Stimulated activated CD4-positive, alpha-beta T cell treated with anti-CD3 and anti-CD28 coated beads, Interleukin-15, amount 100 ng/mL, for 48 hours (primary cell): ENCODE results near the gene RUNDC3A.

Experiments
- DNase-seq, 2 donors: peaks; one replicate each; pipeline ENCODE4 v3.0.0-alpha.2; 2020; ENCODE audit warnings: low read depth in 2 of 2

RUNDC3A gene

DNA sequence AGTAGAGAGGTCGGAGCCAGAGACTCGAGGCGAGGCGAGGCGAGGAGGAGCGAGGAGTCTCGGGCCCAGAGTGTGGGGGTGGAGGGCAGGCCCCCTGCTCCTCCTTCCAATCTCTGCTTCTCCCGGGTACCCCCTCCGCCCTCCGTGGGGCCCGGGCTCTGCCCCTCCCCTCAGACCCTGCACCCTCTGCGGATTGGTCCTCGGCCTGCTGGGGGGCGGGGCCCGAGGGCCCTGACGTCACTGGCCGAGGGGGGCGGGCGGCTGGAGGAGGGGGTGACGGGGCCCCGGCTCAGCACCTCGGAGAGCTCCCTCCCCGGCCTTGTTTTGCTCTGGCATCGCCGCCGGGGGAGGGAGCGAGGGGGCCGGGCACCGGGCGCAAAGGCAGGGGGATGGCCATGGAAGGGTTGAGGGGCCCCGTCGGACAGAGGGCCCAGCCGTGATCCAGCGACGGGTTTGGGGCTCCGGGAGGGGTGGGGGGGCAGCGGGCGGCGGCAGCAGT, at the start of gene RUNDC3A:
TSS of gene RUNDC3A (plus strand) at position 282 of the 499 bp plus-strand sequence. CDS start 232 bp downstream, outside the sequence.
- DNase-seq = peak; percentile 63 to 81

DNA sequence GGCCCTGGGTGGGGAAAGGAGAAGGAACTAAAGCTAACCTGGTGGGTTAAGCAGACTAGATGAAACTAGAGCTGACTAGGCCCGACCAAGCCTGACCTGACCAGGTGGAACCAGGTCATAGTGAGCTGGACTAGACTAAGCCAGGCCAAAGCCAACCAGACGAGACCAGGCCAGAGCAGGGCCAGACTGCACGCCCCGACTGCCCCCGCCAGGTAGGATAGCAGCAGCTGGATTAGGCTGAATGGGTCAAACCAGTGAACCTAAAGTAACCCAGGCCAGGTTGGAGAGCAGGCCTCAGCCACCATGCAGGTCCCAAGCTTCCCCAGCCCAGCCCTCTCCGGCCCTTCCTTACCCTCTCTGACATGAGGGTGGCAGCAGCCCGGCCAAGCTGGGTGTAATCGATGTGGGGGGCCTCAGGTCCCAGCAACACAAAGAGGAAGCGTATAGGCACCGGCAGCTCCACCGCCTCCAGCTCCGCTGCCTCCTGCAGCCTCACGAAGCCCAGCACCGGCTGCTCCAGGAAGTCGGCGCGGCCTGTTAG, 49.5 kb upstream of the RUNDC3A start:
- DNase-seq = no peak

DNA sequence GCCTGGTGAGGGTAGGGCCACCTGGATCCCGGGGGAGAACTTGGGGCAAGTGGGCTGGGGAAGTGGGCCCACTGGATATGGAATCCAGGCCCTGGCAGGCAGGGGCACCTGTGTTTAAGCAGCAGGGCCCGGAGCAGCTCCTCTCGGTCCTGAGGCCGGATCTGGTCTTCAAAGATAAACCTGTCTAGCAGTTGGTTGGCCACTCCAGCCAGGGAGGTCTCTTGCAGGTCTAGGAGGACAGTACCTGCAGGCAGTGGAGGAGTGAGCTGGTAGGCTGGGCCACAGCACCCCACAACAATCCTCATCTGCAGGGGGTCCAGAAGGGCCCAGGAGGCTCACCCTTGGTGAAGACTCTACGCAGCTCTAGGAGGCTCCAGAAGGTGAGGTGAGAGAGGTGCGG, 48.1 kb upstream of the RUNDC3A start:
- no peak for DNase-seq

DNA sequence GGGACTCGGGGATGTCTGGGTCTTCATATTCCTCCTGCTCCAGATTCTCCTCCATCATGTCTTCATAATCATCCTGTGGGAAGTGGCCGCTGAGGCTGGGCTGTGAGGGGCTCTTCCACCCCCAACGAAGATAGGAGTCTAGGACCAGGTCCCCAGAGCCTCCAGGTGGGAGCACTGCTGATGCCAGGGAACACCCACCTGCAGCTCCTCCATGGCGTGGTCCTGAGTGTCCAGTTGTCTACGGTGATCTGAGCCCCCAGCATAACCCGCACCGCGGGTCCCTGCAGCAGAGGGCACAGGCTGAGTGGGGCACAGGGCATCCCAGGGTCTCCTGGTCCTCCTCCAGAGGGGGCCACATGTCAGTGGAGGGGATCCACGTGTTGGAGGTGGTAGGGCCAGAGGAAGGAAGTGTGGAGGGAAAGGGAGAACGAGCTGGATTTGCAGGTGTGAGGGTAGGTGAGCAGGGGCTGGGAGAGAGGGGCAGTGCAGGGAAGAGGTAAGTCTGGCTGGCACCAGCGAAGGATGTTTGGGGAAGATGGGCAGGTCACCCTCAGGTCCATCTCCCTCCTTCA, 45.7 kb upstream of the RUNDC3A start:
- no peak for DNase-seq

DNA sequence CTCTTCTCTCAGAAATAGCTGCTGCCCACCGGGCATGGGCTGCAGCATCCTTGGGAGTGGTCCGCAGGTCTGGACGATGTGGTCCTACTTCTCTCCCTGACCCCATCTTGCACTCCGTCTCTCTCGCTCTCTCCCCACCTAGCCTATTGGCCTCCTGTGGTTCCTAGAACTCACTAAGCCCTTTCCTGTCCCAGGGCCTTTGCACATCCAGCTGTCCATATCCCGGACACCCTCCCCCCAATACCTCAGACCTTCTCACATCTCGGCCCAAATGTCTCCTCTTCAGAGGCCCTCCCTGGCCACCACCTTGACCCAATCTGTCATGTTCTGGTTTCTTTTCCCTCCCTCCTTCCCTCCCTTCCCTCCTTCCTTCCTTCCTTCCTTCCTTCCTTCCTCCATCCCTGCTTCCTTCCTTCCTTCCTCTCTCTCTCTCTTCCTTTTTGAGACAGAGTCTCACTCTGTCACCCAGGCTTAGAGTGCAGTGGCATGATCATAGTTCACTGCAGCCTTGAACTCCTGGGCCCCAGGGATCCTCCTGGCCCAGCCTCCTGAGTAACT, 45.0 kb upstream of the RUNDC3A start:
- DNase-seq = no peak

DNA sequence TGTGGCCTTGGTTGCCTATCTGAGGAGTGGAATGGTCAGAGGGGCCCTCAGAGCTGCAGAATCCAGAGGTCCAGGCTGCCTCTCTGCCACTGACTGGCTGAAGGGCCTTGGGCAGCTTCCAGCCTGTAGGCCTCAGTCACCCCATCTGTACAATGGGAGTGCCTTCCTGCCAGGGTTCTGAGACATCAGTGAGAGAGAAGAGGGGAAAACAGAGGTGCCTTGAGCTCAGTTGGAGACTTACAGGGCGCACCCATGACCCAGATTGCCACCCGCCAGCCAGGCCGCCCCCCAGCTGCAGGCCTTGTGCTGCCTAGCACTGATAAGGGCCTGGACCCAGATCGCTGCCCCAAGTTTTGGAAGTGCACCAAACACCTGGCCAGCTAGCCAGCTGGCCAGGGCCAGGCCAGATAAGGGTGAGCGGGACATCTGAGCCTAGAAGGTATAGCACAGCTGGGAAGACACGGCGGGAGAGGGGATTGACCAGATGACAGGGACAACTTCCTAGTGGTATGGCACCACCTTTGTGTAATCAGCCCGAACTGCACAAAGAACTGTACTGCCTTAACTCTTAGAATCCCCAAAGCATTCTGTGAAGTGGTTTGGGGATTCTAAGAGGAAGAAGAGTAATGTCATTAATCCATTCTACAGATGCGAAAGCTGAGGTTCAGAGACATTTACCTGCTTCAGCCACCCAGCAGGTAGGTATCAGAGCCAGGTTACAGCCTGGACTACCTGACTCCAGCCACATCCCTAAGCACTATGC, 41.8 kb upstream of the RUNDC3A start:
- DNase-seq = no peak

DNA sequence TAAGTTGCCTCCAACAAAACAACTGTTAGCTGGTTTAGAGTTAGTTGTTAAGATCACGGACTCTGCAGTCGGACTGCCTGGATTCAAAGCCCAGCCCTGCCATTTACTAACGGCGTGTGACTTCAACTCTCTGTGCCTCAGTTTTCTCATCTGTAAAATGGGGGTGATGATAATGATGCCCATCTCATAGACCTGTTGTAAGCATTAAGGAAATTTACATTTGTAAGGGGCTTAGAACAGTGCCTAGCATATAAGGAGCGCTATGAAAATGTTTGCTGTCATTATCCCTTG, 41.3 kb upstream of the RUNDC3A start:
- DNase-seq = no peak

DNA sequence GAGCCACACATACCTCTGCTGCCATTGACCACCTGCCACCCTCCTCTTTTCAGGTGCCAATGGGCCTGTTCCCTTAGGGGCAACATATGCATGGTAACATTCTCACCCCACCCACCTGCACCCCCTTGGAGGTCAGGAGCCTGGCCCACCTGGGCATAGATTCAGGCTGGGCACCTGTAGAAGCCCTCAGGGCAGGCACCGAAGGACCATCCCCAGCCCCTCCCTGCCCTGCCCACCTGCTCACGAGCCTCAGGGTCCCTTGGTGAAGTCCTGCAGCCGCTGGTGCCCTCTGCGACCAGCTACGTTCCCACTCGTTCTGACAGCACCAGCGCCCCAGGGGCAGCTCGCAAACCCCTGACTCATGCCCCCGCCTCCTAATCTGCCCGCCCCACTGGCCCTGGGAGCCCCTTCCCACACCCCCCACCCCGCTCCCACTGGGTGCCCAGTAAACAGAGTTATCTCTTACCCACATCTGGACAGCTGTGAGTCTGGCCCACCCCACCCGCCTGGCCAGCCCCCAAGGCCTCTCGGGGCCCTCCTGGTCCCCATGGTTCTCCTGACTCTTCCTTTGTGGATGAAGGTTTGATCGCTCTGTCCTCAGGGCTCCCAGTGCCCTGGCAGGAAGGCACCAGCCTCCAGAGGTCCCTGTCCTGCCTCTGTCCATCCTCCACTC, 40.4 kb upstream of the RUNDC3A start, which contains the start of gene SLC4A1:
TSS of gene SLC4A1 (minus strand) at position 318 of the 673 bp plus-strand sequence. CDS start 5,269 bp downstream, outside the sequence.
- no peak for DNase-seq

DNA sequence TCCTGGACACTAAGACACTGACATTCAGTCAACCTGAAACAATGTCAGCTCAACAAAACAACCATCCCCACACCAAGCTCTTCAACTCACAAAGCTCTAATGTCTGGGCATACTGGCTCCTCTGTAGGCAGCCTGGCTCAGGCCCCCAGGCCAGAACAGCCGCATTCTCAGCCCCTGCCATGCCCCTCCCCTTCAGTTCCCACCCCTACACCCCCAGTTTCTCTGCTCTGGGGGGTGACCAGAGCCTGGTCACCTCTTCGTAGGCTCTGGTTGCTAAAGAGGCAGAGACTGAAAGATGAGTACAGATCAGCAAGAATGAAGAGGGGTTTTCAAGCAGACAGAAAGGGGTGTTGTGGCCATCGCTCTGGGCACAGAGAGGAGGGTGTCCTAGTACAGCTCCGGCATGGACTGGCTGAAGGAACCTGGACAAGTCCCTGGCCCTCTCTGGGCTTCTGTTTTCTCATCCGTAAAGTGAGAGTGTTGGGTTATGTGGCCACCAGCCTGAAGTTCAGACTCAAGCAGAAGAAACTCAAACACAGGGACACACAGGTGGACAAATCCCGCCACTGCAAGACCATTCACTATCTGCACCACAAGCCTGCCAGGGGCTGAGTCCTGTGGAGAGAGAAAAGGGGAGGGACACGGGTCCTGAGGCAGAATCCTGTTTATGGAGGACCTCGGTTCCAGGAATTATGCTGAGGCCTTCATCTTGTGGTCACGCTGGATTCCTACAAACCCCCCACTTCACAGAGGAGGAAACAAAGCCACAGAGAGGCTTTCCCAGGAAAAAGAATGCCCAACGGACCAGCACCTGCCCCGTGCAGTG, 39.5 kb upstream of the RUNDC3A start:
- DNase-seq = no peak

DNA sequence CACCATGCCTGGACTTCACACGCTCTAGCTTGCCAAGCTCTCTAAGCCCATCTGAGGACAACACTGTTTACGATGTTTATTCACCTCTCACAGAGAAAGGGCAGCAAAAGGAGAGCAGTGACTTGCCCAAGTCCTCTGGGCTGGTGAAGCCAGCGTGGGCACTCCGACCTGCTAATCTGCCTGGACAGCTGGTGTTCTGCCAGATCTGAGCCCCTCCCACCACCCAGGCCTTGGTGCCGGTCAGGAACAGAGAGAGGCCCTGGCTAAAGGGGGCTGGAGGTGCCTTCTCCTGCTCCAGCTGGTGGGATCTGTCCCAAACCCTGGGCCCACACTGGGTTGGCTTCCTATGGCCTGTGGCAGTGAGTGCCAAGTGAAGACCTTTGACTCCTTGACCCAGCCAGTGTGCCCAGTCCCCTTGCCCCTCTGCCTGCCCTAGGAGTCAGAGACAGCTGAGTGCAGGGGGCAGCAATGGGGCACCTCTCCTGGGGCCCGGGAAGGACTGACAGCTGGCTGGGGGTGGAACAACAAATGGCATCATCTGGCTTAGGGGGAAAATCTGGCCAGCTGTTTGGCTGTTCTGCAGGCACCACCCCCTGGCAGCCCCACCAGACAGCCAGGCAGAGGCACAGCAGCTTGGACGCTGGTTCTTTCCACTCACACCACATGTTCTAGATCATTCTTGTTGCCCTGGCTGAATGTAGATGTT, 38.7 kb upstream of the RUNDC3A start:
- no peak for DNase-seq

DNA sequence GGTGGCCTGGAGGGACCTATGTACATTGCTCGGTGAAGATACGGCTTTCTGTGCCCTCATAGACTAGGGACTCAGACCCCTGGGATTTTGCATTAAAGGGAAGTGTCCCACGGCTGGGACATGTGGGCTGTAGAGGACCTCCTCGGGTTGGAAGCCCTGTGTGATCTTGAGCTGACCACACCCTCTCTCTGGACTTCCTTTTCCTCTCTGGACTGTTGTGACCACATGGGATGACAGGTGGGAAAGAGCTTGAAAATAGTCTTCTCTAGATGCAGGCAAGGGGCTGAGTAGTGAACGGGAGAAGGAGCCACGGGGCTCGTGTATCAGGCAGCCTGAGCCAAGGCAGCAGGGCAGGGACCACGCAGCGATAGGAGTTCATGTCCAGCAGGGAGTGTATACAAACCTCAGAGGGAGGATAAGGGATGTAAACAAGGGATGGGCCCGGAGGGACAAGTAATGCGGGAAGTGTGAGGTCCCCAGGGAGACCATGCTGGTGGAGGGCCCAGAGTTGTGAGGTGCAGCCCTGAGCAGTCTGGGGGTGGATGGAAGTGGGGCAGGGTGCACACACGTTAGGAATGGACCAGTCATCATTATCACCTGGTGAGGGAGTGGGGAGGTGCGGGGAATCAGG, 36.0 kb upstream of the RUNDC3A start:
- no peak for DNase-seq

DNA sequence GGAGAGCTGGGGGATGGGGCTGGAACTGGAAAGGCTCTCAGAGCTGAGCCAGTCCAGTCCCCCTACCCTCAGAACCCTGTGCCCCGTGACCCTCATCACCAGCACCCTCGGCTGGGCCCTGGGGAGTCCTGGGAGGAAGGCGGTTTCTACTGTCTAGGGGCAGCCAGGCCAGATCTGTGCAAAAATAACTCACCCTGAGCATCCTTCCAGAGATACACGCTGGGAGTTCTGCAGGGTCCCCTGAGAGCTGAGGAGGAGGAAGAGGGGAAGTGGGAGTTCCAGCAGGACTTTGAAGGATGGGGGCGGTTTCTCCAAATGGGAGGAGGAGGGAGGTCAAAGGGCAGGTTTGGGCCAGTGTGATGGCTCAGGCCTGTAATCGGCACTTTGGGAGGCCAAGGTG, 35.4 kb upstream of the RUNDC3A start:
- DNase-seq = no peak

DNA sequence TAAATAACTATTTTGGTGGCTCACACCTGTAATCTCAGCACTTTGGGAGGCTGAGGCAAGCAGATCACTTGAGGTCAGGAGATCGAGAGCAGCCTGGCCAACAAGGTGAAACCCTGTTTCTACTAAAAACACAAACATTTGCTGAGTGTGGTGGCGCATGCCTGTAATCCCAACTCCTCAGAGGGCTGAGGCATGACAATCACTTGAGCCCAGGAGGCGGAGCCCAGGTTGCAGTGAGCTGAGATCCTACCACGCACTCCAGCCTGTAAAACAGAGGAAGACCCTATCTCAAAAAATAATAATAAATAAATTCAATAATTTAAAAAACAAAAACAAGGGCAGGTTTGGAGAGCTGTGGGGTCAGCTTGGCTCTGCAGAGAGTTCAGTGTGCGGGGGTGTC, 34.8 kb upstream of the RUNDC3A start:
- DNase-seq = no peak

DNA sequence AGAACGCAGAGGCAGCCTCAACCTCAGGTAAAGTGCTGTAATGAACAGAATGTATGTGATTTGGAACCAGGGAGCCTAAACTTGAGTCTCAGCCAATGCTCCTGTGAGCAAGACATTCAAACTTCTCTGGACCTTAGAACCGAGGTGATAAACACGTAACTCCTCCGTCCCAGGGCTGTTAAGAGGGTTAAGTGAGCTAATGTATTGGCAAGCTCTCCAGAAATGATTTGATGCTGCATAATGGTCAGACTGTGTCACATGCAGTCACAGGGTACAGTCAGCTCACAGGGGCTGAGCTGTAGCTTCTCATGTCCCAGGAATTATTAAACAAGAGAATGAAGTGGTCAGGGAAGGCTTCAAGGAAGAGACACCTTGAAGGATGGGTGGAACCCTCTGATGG, 30.4 kb upstream of the RUNDC3A start:
- no peak for DNase-seq

DNA sequence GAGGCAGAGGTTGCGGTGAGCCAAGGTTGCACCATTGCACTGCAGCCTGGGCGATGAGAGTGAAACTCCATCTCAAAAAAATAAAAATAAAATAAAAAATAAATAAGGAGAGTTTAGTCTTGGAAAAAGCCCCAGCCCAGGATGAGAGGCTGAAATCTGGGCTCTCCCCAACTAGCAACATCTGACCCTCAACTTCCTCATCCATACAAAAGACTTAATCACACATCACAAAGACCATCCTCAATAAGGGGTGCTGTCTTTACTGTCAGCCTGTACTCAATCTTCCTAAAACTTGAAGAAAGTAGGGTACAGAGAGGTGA, 29.1 kb upstream of the RUNDC3A start:
- no peak for DNase-seq

DNA sequence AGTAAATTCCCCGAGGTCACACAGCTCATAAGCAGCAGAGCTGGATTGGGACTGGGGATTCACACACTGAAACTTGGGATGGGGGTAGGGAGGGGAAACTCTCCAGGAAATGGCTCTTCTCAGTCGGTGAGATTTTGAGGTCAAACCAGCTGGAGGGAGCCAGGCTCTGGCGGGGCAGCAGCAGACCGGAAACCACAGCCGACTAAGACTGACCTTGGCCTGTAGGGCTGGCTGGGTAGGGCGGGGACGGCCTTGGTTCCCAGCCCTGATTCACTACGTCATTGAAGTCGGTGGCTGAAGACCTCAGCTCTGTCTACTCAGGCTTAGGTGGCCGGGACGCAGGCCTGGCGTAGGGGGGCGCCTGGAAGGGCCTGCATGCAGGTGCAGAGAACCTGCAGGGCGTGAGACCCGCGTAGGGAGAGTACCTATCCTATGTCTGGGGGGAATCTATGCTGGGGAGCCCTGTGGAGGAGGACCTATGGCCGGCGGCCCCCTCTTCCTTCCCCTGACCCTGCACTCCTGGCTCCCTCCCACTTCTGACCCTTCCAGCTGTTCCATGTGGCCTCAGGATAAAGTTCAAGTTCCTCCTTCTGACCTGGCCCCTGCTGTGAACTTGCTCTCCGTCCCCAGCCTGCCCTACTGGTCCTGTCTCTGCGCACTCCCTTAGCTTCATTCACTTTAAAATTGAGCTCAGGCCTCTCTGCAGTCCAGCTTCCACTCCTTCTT, 28.6 kb upstream of the RUNDC3A start:
- no peak for DNase-seq

DNA sequence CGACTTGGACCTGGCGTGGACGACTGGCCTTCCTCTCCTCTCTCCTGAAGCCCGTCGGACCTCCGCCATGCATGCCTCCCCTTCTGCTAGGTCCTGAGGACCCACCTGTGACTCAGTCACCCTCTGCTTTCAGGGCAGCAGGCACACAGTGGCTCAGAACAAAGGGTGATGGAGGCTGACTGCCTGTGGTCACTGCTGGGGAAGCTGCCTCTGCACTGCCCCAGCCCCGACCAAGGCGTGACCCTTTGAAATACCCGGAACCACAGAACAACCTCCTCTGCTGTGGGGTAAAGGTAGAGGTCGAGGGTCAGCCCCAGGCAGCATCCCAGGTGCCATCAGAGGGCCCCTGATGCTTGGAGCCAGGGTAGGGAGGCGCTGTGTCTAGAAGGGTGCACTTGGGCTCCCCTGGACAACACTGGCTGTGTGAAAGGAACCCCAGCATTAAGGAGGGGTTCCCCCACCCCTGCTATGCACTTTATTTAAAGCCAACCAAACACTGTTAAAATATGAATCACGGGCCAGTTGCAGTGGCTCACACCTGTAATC, 27.9 kb upstream of the RUNDC3A start:
- no peak for DNase-seq

DNA sequence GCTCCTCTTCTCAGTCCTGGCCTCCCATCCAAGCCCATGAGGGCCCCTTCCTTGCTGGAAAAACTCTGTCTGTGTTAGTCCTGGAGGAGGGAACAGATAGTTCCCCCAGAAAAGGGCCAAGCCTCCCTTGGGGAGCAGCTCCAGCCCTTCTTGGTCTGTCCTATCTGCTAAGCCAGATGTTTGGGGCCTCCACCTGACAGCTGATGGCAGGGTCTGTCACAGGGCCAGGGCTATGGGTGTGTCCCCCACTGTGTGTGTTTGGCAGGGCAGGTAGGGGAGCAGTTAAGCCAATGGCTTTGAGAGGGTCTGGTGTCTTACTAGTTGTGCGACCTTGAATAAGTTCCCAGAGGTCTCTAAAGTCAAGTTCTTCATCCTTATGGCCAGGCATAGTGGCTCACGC, 26.8 kb upstream of the RUNDC3A start:
- no peak for DNase-seq

DNA sequence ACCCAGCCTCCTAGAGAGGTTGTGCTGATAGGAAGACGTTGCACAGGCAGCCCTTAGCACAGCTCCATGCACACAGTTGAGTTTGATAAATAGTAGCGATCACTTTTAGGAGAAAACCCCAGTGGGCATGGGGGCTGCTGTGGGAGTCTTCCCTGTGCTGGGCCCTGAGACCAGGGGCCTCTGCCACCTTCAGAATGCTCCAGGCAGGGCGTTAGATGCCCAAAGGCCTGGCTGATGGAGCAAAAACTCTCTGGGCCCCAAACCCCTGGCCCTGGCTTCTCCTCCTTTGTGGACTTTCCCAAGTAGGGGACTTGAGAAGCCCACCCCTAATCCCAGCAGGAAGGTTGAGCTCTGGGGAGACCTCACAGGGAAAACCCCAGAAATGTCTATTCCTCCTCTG, 26.1 kb upstream of the RUNDC3A start:
- no peak for DNase-seq
